IPS-11a (cell line): ENCODE measurements around the gene CNTFR.

Experiments used
- H3K4me3 ChIP-seq: one replicate; pipeline ENCODE4 v1.5.1; 2013; ENCODE audit warnings: low read depth, low read length, control low read depth

The CNTFR gene

GRCh38 chr9:34555936-34556525, 33.5 kb downstream of the CNTFR start:
- no peak overlapping the region for H3K4me3 ChIP-seq

DNA sequence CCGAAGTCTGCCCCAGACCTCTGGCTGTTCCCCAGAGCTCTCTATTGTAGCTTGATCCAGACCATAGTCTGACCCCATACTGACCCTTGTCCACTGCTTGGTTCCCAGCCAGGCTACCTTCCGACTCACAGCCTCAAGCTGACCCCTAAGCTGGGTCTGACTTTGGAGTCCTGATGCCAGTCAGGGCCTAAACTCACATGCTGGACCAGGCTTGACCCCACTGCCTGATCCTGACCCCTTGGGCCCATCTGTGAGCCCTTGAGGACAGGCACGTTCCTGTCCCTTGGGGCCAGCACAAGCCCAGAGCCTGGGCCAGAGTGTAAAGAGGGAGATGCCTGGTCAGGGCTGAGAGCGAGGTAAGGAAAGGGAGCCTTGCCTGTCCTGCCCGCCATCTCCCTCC, 34.0 kb downstream of the CNTFR start:
- H3K4me3 ChIP-seq: no peak overlapping the region

- H3K4me3 ChIP-seq: no peak overlapping the region
These were observed 34.5 kb downstream of the CNTFR start for GRCh38 chr9:34555002-34555348.

- no peak overlapping the region for H3K4me3 ChIP-seq
These were observed 35.1 kb downstream of the CNTFR start for GRCh38 chr9:34554211-34555001.

GRCh38 chr9:34553511-34554021, 36.0 kb downstream of the CNTFR start:
- no peak overlapping the region for H3K4me3 ChIP-seq

- H3K4me3 ChIP-seq: no peak overlapping the region
These were observed 36.5 kb downstream of the CNTFR start for GRCh38 chr9:34552986-34553385.

DNA sequence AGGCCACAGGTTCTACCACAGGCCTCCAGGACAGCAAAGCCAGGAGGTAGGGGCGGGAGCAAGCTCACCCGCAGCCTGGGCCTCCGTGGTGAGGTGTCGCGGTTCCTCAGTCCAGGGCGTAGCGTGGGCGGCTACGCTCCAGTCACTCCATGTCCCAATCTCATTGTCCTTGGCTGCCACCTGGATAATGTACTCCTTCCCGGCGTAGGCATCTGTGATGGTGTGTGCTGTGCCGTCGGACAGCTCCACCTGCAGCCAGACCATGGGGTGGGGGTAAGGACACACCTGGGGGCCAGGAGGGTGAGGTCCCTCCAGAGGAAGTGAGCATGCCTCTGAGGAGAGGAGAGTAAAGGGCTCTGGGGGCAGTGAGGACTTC, 36.9 kb downstream of the CNTFR start:
- H3K4me3 ChIP-seq: no peak overlapping the region

GRCh38 chr9:34551751-34552605, 37.5 kb downstream of the CNTFR start:
- no peak overlapping the region for H3K4me3 ChIP-seq

DNA sequence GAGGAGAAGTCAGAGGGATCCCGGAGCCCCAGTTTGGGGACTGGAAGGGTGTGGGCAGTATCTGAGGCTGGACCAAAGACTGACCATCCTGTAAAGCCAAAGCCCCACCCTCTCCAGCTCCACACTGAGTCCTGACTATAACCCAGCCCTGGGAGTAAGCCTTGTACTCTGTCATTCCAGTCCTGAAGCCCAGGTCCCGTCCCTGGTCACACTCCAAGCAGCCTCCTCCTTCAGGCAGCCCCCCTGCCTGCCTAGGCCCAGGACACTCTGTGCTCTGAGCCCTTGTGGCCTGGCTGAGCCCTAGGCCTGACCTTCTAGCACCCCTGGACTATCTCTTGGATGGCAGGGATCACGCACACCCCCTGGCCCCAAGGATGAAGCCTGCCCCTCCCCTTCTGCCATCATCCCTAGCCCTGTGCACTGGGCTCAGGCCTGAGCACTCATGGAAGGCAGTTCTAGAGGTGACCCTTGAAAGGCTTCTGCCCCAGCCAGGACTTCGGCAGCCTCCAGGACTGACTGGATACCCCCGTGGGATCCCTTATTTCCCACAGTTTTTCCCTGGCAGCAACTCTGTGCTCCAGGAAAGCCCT, 38.7 kb downstream of the CNTFR start:
- H3K4me3 ChIP-seq: no peak overlapping the region

DNA sequence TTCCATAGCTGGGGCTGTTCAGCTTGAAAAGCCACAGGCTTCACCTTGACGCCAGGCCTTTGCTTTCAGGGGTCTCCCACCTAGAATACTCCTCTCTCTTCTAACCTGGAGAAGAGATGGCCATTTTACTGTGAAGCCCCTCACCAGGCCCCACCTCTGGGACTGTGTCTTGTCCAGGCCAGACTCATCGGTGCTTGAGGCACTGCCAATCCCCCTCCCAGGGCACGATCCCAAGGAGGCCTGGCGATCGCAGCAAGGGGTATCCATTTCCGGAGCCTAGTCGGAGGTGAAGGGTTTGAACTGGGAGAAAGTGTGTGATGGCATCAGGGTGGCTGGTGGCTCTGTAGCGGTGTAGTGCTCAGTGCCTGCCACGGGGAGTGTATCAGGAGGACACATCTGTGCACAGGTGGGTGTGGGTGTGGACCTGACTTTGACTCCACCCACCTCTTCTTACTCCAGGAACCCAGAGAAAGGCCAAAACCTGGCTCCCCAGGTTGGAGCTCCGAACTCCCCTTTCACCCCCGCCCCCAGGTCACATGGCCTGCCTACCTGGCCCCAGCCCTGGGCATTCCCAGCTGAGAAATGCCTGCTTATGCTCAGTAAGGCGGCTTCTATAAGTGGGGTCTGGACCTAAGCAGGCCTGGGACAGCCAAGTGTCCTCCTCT, 39.4 kb downstream of the CNTFR start:
- no peak overlapping the region for H3K4me3 ChIP-seq

GRCh38 chr9:34549407-34549732, 40.2 kb downstream of the CNTFR start:
- H3K4me3 ChIP-seq: no peak overlapping the region

DNA sequence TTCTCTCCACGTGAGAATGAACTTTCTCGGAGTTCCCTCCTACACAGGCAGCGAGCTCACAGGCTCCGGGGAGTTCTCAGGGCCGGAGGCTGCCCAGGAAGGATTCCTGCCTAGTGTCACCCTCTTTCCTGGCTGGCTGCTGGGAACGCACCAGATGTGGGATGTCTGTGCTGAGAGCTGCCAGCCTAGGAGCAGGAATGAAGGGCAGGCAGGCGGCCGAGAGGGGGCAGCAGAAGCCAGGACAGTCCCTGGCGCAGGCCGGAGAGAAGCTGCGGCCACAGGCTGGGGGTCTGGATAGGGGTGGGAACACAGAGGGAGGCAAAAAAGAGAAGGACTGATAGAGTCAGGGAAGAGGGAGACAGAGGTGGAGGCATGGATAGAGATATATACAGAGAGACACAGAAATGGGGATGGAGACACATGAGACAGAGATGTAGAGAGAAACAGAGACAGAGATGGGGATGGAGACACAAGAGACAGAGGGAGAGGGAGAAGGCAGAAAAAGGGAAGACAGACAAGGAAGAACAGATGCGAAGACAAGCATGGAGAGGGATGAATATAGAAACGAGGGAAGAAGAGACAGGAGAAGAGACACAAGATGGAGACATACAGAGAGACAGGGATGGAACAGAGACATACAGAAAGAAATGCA, 41.4 kb downstream of the CNTFR start:
- no peak overlapping the region for H3K4me3 ChIP-seq

DNA sequence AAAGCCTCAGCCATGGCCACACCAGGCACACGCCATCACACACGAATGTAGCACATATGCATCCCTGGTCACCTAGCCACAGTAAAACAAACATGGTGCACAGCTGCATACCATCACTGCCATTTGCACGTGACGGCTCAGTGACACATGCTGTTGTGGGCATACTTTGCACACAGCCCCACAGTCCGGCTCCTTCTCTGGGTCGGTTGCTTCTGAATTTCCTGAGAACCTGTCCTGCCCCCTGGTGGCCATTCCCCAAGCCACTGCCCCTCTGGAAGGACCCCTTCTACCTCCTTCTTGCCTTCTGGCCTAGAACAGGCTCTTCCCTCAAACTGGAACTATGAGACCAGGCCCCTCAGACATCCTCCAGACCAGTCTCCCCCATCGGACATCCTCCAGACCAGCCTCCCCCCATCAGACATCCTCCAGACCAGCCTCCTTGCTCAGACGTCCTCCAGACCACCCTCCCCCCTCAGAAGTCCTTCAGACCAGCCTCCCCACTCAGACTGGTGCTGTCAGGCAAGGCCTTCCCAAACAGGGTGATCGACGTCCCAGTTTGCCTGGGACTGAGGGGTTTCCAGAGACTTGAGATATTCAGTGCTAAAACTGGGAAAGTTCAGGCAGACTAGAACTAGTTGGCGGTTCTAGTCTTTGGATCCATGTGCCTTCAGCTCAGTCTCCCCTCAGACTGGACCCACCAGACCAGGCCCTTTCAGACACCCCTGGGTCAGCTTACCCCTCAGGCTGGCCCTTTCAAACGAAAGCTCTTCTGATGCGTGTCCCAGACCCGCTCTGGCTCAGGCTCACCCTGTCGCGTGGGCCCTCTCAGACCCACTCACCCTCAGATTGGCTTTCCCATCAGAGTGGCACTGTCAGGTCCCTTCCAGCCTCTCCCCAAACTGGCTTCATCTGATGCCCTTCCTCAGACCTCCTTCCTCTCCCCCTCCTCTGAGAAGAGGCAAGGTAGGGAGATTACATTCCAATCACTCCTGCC, 42.4 kb downstream of the CNTFR start:
- no peak overlapping the region for H3K4me3 ChIP-seq

DNA sequence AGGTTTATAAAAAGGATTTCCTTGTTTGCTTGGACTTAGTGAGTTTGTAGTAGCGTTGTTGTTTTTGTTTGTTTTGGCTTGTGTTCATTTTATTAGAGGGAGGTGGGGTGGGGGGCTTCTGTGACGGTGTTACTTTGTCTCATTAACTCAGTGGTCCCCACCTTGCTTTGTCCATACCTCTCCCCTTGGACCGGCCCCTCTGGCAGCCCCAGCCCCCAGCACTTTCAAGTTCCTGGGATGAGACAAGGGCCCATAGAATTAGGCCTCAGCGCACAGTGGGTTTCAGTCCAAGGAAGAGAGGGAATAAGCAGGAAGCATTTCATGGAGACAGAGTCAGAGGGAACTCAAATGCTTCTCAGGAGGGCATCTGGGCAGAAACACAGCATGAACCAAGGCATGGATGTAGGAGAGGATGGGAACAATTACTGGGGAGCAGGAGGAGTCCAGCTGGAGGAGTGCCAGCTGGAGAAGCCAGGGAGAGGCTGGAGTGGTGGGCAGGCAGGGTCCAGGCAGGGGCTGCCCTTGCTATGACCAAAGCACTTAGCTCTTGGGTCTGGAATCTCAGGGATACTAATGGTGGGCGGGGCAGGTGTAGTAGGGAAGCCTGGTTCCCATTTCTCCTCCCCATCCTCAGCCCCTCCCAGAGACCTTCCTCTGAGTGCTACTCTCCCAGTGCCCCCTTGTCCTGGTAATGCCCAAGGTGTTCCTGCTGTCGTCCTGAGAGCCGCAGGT, 43.3 kb downstream of the CNTFR start:
- H3K4me3 ChIP-seq: no peak overlapping the region

- no peak overlapping the region for H3K4me3 ChIP-seq
These were observed 44.0 kb downstream of the CNTFR start for GRCh38 chr9:34545497-34545896.

GRCh38 chr9:34544035-34544434, 45.5 kb downstream of the CNTFR start:
- H3K4me3 ChIP-seq: no peak overlapping the region

DNA sequence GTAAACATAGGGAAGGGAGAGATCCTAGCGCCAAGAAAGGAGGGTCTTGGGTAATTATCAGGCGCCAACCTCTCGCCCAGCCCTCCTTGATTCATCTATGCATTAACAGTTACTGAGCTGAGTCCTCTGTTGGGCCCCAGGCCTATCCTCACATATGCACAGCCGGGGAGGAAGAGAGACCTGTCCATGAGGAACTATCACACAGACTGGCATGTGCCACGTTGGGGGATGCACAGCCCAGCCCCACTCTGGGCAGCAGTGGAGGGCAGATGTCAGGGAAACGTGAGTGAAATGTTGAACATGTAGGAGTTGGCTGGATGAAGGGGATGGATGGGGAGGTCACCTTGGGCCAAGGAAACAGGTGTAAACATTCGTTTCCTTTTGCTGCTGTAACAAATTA, 48.0 kb downstream of the CNTFR start:
- no peak overlapping the region for H3K4me3 ChIP-seq

DNA sequence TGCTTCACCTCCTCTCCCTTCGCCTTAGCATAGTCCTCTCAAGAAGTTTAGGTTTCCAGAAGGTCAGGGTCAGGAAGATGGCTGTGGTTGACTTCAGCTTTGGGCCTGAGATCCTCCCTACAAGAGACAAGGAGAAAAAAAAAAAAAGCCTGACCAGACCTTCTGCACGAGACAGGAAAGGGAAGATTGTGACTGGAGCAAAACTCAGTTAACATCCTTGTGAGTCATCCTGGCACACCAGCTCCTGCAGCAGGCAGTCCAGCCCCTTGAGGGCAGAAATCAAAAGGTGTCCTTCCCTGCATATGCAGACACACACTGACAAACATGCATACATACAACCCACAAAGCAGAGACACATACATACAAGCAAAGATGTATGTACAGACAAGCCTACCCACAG, 48.7 kb downstream of the CNTFR start:
- no peak overlapping the region for H3K4me3 ChIP-seq

GRCh38 chr9:34536685-34537084, 52.8 kb downstream of the CNTFR start:
- H3K4me3 ChIP-seq: no peak overlapping the region
